Right atrium auricular region (tissue), 2 donors: ENCODE data around the gene CPSF4. TPM values are rescaled to one million over a fixed set of nuclear protein-coding genes. Genes with fewer than 3 reads are reported as not detected.
A peak's percentile ranks its signal among the peaks of the same experiment; 100 is the strongest.

Experiments
- DNase-seq: peaks from one replicate; pipeline ENCODE4 v3.0.0-alpha.2; 2019; ENCODE audit warnings: low spot score
- H3K27ac ChIP-seq, 2 donors: fragments of 200-600 bp; sonication (generic); 1 replicate in 1 of 2; 2 replicates in 1 of 2; pipeline ENCODE4 v1.5.1; 2016 to 2019
- H3K27me3 ChIP-seq, 2 donors: fragments of 200-600 bp; sonication (generic); one replicate each; pipeline versions ENCODE4 v1.5.1 to v1.6.0; 2017 to 2019
- H3K36me3 ChIP-seq: fragments of 200-600 bp; sonication (generic); one replicate; pipeline ENCODE4 v1.5.1; 2016
- H3K4me1 ChIP-seq, 2 donors: fragments of 200-600 bp; sonication (generic); one replicate each; pipeline versions ENCODE4 v1.5.1 to v1.6.0; 2017 to 2019
- H3K4me3 ChIP-seq, 2 donors: fragments of 200-600 bp; sonication (generic); 1 replicate in 1 of 2; 2 replicates in 1 of 2; pipeline ENCODE4 v1.5.1; 2017 to 2019; ENCODE audit warnings: mild to moderate bottlenecking in 1 of 2, moderate library complexity in 1 of 2
- H3K9me3 ChIP-seq, 2 donors: fragments of 200-600 bp; sonication (generic); one replicate each; pipeline ENCODE4 v1.5.1; 2019
- CTCF ChIP-seq, 2 donors: fragments of 200-600 bp; sonication (generic); IDR thresholded peaks; one replicate each; pipeline ENCODE4 v1.5.1; 2019; ENCODE audit warnings: antibody characterized with exemption in 2 of 2
- total RNA-seq, 2 donors: library from RNA; depleted of rRNA; stranded (reverse); fragments of >200 nt; gene quantifications; one replicate each; pipeline ENCODE4 v1.1.0, GENCODE V29; 2016

CPSF4 gene
- total RNA-seq = 10 to 100 TPM; 12.4 to 18.8 TPM

GRCh38 chr7:99438573-99439480 lies at the start of gene CPSF4, which contains the start of gene PTCD1:
TSS of gene CPSF4 (plus strand) at chr7:99438943. CDS start at chr7:99439083, 140 bp downstream.
TSS of gene PTCD1 (minus strand) at chr7:99438798. CDS start at chr7:99435242, 3,556 bp downstream.
- peak; percentile 95 for DNase-seq
- Histone ChIP-seq H3K4me1 (peaks cover 0 to 32% of the 10 kb centered on the region in 2 donors), H3K9me3 (no peaks in the 10 kb centered on the region), H3K4me3 (peak within 1 kb of the TSS; percentile 96), H3K27me3 (no peaks in the 10 kb centered on the region), H3K36me3 (peaks cover 23% of the 10 kb centered on the region), H3K27ac (peak within 1 kb of the TSS; percentile 88 to 89)
- TF ChIP-seq CTCF (IDR thresholded peaks at IDR 0.05) = peak in 1 of 2 donors; percentile 32

GRCh38 chr7:99389772-99390171 lies 49.0 kb upstream of the CPSF4 start:
- no peak for DNase-seq
- Histone ChIP-seq H3K4me3 (no peak overlapping the region), H3K27ac (no peak overlapping the region), H3K27me3 (no peaks in the 10 kb centered on the region), H3K4me1 (peaks cover 0 to 20% of the 10 kb centered on the region in 2 donors), H3K9me3 (no peaks in the 10 kb centered on the region), H3K36me3 (peaks cover 37% of the 10 kb centered on the region)
- TF ChIP-seq CTCF (IDR thresholded peaks at IDR 0.05) = no peak

- Histone ChIP-seq H3K27ac (no peak overlapping the region), H3K36me3 (peaks cover 45% of the 10 kb centered on the region), H3K9me3 (no peaks in the 10 kb centered on the region), H3K4me3 (no peak overlapping the region), H3K4me1 (peaks cover 0 to 20% of the 10 kb centered on the region in 2 donors), H3K27me3 (no peaks in the 10 kb centered on the region)
- TF ChIP-seq CTCF (IDR thresholded peaks at IDR 0.05) = no peak
- DNase-seq = no peak
Observed at GRCh38 chr7:99390941-99391602, 47.7 kb upstream of the CPSF4 start.

GRCh38 chr7:99392046-99392445 lies 46.7 kb upstream of the CPSF4 start:
- no peak for DNase-seq
- peaks cover 48% of the 10 kb centered on the region for H3K36me3 ChIP-seq
- H3K27ac ChIP-seq = peak overlapping the region; percentile 70 to 81
- TF ChIP-seq CTCF (IDR thresholded peaks at IDR 0.05) = no peak
- H3K27me3 ChIP-seq = no peaks in the 10 kb centered on the region
- peaks cover 0 to 20% of the 10 kb centered on the region in 2 donors for H3K4me1 ChIP-seq
- H3K9me3 ChIP-seq = no peaks in the 10 kb centered on the region
- H3K4me3 ChIP-seq = peak overlapping the region in 1 of 2 donors; percentile 56

GRCh38 chr7:99392659-99393354 lies 45.9 kb upstream of the CPSF4 start:
- no peaks in the 10 kb centered on the region for H3K27me3 ChIP-seq
- TF ChIP-seq CTCF (IDR thresholded peaks at IDR 0.05) = no peak

More at GRCh38 chr7:99392659-99393354, 45.9 kb upstream of the CPSF4 start:
- peak; percentile 85 for DNase-seq
- peaks cover 0 to 20% of the 10 kb centered on the region in 2 donors for H3K4me1 ChIP-seq
- no peaks in the 10 kb centered on the region for H3K9me3 ChIP-seq
- H3K36me3 ChIP-seq = peaks cover 55% of the 10 kb centered on the region
- H3K27ac ChIP-seq = peak overlapping the region; percentile 70 to 81
- H3K4me3 ChIP-seq = peak overlapping the region; percentile 56 to 57
